H1 (cell line): ENCODE measurements around the gene PDE8B. TPM values are rescaled to one million over a fixed set of nuclear protein-coding genes. Genes with fewer than 3 reads are reported as not detected.

ENCODE experiments used
- SUZ12 ChIP-seq: fragments of 200-600 bp; sonication (generic); IDR thresholded peaks from 2 replicates; pipeline ENCODE4 v1.6.1; 2012; ENCODE audit warnings: mild to moderate bottlenecking, inconsistent platforms, low read length, moderate library complexity, mixed read lengths
- polyA plus RNA-seq, 7 experiments: library from polyadenylated mRNA; depleted of rRNA in 3 of 7; stranded (reverse) in 5 of 7; unstranded in 2 of 7; fragments of >200 nt in 5 of 7; fragments of 200-250 nt in 2 of 7; gene quantifications; 1 replicate in 5 of 7; 2 replicates in 1 of 7; 4 replicates in 1 of 7; pipeline versions ENCODE4 v1.2.1 to v1.2.3, GENCODE V29; 2011 to 2013; ENCODE audit warnings: missing spikeins in 2 of 7, mixed read lengths in 2 of 7
- total RNA-seq: library from RNA; stranded (reverse); fragmentation: NEBNext Ultra II Directional; extraction: Animal tissue kit (Norgen Biotek cat#: 25700); gene quantifications from 2 replicates; pipeline ENCODE4 v1.2.1, GENCODE V29; 2021
- TF ChIP-seq, protein P1 (sequence below), 3 experiments: IDR thresholded peaks; 1 replicate in 2 of 3; 2 replicates in 1 of 3; pipeline versions ENCODE4 v1.5.1 to v1.6.1; 2011; ENCODE audit warnings: low read length in 3 of 3, mild to moderate bottlenecking in 3 of 3, inconsistent platforms in 2 of 3, low read depth in 1 of 3, moderate library complexity in 1 of 3; ENCODE audit not compliant: insufficient read depth in 1 of 3; ENCODE audit errors: control extremely low read depth in 1 of 3

PDE8B gene
- total and polyA plus RNA-seq, 2 of the 8 experiments (the other 6 are each of a cell fraction or from before 2014, with no cell fraction given), result 0.32 to 1.1 TPM

DNA sequence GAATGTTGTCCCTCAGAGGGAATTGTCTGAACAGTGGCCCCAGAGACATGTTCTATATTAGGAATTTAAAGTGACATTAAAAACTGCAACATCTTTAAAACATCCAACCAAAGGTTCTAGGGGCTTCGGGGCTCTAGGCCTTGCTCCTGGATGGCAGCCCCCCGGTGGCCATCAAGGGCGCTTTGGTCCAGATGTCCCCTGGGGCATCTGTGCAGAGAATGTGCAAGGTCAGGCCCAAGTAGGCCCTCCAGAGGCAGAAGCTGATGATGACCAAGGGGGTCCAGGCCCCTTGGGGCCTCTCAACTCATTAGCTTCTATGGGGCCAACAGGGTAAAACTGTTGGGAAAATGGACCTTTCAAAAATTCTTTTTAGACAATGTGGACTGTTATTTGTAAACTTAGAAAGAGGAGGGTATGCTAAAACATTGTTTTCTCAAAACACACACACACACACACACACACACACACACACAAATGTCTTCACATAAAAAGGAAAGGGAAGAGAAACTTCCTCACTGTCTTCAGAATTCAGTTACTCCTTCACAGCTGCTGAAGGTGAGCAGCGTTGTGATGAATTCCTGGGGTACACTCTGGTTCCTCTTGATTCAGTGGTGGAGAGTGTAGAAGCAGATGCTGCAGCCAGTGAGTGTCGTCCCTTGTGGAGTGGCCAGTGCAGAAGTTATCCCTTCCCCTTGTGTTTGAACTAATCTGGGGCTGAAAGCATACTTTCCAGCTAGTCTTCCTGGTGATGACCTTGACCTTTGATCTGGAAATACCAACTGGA is 156.4 kb downstream of the PDE8B start (continued):
- TF ChIP-seq, protein P1, sequence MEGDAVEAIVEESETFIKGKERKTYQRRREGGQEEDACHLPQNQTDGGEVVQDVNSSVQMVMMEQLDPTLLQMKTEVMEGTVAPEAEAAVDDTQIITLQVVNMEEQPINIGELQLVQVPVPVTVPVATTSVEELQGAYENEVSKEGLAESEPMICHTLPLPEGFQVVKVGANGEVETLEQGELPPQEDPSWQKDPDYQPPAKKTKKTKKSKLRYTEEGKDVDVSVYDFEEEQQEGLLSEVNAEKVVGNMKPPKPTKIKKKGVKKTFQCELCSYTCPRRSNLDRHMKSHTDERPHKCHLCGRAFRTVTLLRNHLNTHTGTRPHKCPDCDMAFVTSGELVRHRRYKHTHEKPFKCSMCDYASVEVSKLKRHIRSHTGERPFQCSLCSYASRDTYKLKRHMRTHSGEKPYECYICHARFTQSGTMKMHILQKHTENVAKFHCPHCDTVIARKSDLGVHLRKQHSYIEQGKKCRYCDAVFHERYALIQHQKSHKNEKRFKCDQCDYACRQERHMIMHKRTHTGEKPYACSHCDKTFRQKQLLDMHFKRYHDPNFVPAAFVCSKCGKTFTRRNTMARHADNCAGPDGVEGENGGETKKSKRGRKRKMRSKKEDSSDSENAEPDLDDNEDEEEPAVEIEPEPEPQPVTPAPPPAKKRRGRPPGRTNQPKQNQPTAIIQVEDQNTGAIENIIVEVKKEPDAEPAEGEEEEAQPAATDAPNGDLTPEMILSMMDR (IDR thresholded peaks at IDR 0.05; ENCODE audit: control extremely low read depth in 1 of 3, insufficient read depth in 1 of 3, low read depth in 1 of 3, low read length in 3 of 3), result peak; percentile 28 to 82 (median 30)
- no peak for TF ChIP-seq SUZ12
